GM12878 (cell line): ENCODE measurements around the gene REPS1. TPM values are rescaled to one million over a fixed set of nuclear protein-coding genes. Genes with fewer than 3 reads are reported as not detected.

ENCODE experiments used
- BACH1 ChIP-seq: fragments of 450-650 bp; IDR thresholded peaks from 2 replicates; pipeline ENCODE4 v1.6.1; 2017; ENCODE audit warnings: mild to moderate bottlenecking, borderline replicate concordance
- CUX1 ChIP-seq: IDR thresholded peaks from 2 replicates; pipeline ENCODE4 v1.6.1; 2012; ENCODE audit warnings: improper control_type of control experiment, low read depth, low read length; ENCODE audit not compliant: insufficient replicate concordance
- E2F4 ChIP-seq: IDR thresholded peaks from 2 replicates; pipeline ENCODE4 v1.6.1; 2012; ENCODE audit warnings: low read depth, low read length, improper control_type of control experiment
- FOXM1 ChIP-seq: IDR thresholded peaks from 2 replicates; pipeline ENCODE4 v1.6.1; 2012; ENCODE audit warnings: low read depth, mild to moderate bottlenecking, inconsistent platforms, low read length, moderate library complexity
- IRF4 ChIP-seq: IDR thresholded peaks from 2 replicates; pipeline ENCODE4 v1.6.1; 2011; ENCODE audit warnings: low read depth, low read length
- KAT2A ChIP-seq: conservative IDR thresholded peaks from 2 replicates; pipeline ENCODE4 v1.6.1; 2011; ENCODE audit warnings: low read depth, low read length; ENCODE audit not compliant: control insufficient read depth
- PRDM15 ChIP-seq: fragments of 450-650 bp; formaldehyde crosslinking; IDR thresholded peaks from 2 replicates; pipeline ENCODE4 v1.4.0; 2020; ENCODE audit warnings: mild to moderate bottlenecking, moderate library complexity
- RFX5 ChIP-seq: IDR thresholded peaks from 2 replicates; pipeline ENCODE4 v1.6.1; 2011; ENCODE audit warnings: low read depth, low read length, improper control_type of control experiment
- ZBTB40 ChIP-seq: fragments of 450-650 bp; IDR thresholded peaks from 2 replicates; pipeline ENCODE4 v1.6.1; 2016; ENCODE audit warnings: mild to moderate bottlenecking, moderate library complexity, borderline replicate concordance
- polyA plus RNA-seq, 11 experiments: library from polyadenylated mRNA; depleted of rRNA in 4 of 11; unstranded in 6 of 11; stranded (reverse) in 5 of 11; fragments of >200 nt; fragmentation: Nextera tagmentation in 4 of 11; fragmentation: Illumina TruSeq in 1 of 11; extraction: Ambion mirVana in 4 of 11; extraction: Trizol in 1 of 11; gene quantifications; 1 replicate in 1 of 11; 2 replicates in 10 of 11; pipeline versions ENCODE4 v1.2.1 to v1.2.3, GENCODE V29; 2011 to 2016; ENCODE audit warnings: inconsistent platforms in 2 of 11, missing spikeins in 2 of 11, low read depth in 1 of 11
- total RNA-seq, 4 experiments: library from RNA; depleted of rRNA in 3 of 4; stranded (reverse); fragments of >200 nt in 3 of 4; fragmentation: Illumina TruSeq in 1 of 4; extraction: Trizol in 1 of 4; gene quantifications; 2 replicates each; pipeline versions ENCODE4 v1.2.1 to v1.2.3, GENCODE V29; 2013 to 2021
- TF ChIP-seq, protein P1 (sequence below): fragments of 450-650 bp; IDR thresholded peaks from 2 replicates; pipeline ENCODE4 v1.6.1; 2018; ENCODE audit warnings: mild to moderate bottlenecking, low read depth, moderate library complexity; ENCODE audit not compliant: partially characterized antibody

Gene REPS1
- total and polyA plus RNA-seq, 10 of the 15 experiments (the other 5 are each of a cell fraction or from before 2014, with no cell fraction given), result 13.7 to 59.3 (median 31.7) TPM

DNA sequence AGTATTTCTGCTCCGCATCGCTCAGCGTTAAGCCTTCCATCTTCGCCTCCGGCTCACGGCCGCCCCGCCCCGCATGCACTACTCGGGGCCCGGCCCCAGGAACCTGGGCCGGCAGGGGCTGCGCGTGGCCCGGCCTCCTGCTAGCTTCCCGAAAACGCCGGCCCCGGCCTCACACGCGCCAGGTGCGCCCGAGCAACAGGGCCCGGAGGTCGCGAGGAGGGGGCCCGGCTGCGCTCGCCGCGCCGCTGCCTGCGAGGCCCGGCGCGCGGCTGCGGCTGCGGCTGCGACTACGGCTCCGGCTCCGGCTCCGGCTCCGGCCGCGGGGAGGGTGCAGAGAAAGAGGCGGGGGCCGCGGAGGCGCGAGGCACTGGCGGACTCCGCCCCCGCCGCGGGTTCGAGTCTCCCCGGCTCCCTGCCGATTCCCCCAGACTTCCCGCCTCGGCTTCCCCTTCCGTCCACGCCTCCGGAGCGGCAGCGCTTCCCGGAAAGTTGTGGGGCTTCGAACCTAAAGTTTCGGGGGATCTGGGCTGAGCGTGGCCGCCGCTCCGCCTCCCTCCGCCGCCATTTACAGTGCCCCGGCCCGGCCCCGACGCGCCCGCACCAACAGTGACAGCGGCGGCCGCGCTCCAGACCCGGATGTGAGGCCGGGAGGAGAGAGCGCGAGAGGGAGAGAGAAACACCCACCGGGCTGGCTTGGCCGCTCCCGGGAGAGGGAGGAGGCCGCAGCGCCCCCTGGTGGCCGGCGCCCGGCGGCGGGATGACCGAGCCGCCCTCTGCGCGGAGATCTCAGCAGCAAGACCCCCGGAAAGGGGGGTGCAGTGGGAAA, at the start of gene REPS1 (continued):
- TF ChIP-seq CUX1, result no peak
- TF ChIP-seq IRF4, result 0 out of 2 replicates have a peak, but pooled peaks have one; percentile 11
- no peak for TF ChIP-seq KAT2A
- no peak for TF ChIP-seq PRDM15 (CRISPR knock-in tag)
- TF ChIP-seq FOXM1, result 0 out of 2 replicates have a peak, but pooled peaks have one; percentile 61
- no peak for TF ChIP-seq RFX5
- TF ChIP-seq E2F4, result peak; percentile 10; the same call in 1 of the 2 replicates
- no peak for TF ChIP-seq ZBTB40
- no peak; the same call in none of the 2 replicates for TF ChIP-seq BACH1
- TF ChIP-seq, protein P1, sequence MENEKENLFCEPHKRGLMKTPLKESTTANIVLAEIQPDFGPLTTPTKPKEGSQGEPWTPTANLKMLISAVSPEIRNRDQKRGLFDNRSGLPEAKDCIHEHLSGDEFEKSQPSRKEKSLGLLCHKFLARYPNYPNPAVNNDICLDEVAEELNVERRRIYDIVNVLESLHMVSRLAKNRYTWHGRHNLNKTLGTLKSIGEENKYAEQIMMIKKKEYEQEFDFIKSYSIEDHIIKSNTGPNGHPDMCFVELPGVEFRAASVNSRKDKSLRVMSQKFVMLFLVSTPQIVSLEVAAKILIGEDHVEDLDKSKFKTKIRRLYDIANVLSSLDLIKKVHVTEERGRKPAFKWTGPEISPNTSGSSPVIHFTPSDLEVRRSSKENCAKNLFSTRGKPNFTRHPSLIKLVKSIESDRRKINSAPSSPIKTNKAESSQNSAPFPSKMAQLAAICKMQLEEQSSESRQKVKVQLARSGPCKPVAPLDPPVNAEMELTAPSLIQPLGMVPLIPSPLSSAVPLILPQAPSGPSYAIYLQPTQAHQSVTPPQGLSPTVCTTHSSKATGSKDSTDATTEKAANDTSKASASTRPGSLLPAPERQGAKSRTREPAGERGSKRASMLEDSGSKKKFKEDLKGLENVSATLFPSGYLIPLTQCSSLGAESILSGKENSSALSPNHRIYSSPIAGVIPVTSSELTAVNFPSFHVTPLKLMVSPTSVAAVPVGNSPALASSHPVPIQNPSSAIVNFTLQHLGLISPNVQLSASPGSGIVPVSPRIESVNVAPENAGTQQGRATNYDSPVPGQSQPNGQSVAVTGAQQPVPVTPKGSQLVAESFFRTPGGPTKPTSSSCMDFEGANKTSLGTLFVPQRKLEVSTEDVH, result no peak
